Measurements from ENCODE around the gene TBX4.

TBX4 gene

DNA sequence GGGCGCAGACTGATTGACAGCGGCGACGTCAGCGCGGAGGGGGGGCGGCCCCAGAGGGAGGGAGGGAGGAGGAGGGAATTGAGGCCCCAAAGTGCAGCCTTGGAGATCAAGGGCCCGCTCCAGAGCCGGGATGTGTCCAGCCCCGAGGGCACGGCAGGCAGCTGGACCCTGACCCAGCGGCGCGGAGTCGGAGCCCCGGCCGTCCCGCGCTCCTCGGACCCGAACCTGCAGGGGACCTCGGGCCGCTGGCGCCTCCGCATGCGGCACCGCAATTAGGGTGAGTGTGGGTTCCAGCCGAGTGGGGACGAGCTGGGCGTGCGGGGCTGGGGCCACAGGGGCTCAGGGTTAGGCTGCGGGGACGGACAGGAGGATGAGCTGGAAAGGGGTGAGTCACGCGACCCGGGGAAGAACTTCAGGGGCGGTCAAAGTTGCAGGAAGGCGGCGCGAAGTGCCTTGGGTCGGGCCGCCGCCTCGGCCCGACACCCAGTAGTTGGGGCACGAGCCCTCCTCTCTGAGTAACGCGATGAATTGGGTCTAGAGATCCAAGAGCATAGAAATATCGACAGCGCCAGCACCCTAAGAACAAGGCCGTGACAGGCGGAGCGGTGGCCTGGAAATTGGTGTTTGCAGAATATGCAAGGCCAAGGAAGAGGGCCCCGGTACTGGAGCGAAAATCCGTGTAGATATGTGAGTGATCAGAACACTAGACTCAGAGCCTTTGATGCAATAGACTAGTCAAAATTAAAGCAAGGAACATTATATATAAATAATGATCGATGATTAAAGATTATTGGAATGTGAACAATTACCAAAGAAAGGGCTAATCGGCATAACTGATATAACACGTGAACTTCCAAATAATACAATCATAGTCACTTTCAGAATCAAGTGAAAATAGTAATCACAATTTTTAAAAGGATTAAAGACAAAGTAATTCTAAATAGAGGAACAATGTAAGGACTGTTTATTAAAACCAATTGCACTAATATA, at the start of gene TBX4:
TBX4 (plus strand) TSS at position 122 of the 990 bp plus-strand sequence. CDS start 4,069 bp downstream, outside the sequence.
- no peak for DNase-seq

DNA sequence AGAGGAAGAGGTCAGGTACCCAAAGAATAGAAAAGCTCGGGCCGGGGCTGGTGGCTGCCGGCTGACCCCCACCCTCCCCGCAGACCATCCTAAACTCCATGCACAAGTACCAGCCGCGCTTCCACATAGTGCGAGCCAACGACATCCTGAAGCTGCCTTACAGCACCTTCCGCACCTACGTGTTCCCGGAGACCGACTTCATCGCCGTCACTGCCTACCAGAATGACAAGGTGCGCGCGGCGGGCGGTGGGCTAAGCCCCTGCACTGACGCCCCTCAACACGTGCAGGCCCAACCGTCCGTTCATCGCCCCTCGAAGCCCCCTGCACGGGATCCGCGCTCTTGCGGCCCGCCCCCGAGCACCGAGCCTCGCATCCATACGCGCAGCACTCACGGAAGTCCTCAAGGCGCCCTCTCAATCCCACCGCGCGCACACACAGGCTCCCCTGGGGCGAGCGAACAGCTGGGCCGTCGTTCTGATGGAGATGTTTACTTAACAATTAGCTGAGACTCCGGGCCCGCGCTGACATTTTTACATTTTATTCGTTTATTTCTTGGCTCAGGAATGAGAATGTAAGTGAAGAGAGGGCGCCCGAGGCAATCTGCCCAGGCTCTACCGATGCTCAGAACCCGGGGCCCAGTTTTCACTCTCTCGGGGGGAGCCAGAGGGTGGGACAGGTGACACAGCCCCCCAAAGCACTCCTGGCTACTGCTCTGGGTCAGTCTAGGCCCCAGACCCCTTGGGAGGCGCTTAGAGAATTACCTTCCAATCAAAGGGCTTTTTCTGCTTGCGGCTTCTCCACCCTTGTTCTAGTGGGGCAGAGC, 49.0 kb upstream of the TBX4 start:
- DNase-seq: no peak

DNA sequence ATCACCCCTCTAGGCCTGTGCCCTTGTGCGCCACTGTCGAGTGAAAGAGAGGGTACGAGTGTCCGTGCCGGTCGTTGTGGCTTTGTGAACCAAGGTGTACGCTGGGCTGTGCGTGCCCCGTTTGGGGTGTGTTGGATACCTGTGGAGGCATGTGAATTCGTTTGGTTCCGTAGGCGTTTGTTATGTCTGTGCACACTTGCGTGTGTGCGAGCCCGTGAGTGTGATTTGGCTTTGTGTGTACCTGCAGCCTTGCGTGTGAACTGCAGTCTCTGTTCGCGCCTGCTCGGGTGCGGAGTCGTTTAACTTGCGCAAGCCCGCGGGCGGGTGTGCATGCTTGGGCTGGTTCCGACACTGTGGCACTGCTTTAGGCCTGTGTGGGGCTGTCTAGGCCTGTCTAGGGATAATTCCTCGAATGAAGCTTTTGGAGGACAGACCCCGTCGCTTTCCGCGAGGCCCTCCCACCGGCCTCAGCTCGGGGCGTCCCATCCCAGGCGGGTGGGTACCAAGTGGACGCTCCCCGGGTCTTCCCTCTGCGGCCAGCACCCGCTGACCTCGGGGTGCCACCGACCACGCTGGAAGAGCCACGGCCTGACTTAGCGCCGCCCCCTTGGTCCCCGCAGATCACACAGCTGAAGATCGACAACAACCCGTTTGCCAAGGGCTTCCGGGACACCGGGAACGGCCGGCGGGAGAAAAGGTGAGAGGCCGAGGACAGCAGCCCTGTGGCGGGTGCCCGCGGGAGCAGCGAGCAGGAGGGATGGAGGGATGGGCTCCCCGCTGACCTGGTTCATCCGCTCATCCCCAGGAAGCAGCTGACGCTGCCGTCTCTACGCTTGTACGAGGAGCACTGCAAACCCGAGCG, 48.2 kb upstream of the TBX4 start:
- DNase-seq: no peak

DNA sequence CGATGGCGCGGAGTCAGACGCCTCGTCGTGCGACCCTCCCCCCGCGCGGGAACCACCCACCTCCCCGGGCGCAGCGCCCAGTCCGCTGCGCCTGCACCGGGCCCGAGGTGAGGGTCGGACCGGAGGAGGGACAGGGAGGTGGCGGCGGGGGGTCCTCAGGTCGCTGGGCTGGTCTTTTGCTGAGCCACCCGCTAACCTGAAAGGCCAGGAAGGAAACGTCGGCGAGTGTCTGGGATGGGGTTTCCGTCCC, 47.6 kb upstream of the TBX4 start:
- no peak for DNase-seq

DNA sequence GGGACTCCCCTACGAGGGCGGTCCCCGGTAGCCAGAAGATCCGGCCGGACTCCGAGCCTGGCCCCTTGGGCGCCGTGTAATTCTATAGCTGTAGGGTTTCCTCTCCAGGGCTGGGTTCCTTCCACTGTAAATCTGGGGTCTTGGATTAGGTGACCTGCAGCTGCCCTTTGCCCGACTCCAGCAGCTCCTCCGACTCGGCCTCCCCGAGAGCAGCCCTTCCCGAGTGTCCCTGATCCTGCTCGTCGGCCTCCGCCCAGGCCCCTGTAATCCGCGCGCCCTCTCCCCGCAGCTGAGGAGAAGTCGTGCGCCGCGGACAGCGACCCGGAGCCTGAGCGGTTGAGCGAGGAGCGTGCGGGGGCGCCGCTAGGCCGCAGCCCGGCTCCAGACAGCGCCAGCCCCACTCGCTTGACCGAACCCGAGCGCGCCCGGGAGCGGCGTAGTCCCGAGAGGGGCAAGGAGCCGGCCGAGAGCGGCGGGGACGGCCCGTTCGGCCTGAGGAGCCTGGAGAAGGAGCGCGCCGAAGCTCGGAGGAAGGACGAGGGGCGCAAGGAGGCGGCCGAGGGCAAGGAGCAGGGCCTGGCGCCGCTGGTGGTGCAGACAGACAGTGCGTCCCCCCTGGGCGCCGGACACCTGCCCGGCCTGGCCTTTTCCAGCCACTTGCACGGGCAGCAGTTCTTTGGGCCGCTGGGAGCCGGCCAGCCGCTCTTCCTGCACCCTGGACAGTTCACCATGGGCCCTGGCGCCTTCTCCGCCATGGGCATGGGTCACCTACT, 47.1 kb upstream of the TBX4 start:
- no peak for DNase-seq

DNA sequence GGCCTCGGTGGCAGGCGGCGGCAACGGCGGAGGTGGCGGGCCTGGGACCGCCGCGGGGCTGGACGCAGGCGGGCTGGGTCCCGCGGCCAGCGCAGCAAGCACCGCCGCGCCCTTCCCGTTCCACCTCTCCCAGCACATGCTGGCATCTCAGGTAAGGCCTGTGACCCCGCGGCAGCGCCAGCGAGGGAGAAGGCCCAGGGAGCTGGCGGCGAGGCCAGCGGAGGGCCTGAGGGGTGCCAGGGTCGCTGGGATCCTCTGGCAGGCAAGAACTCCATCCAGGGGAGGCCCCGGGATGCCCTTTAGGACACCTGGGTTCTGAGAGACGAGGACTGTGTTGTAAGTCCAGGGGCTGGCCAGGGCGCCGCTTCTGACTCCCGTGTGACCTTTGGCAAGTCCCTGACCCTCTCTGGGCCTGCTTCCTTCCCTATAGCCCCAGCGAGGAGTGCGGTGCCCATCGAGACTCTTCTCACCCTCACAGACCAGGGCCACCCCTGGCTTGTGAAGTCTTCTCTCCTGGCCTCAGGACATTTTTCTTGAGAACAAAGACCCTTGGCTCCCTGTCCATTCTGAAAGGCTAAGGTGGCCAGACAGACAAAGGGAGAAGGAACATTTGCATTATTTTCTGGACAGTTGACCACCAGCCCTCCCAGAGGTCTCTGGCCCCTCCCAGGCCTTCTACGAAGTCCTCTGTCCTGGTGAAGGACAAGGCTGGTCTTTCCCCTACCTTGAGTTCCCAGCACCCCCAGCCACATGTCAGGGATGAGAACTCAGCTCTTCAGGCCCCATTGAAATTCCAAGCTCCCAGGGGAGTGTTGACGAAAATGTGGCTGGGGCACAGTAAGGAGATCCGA, 46.3 kb upstream of the TBX4 start:
- DNase-seq: no peak

DNA sequence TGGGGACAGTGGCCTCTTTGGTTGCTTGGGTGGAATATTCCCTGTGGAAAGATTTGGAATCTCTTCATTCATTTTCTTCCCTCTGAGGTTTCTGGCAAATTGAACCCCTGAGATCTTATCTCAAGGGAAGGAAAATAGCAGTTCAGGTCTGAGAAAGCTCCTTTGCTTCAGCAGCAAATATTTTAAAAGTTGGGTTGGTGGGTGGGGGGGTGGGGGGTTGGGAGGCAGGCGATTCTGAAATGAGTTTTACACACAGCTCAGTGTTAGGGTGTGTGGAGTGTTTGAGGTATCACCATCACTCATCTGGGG, 45.7 kb upstream of the TBX4 start:
- DNase-seq: no peak

DNA sequence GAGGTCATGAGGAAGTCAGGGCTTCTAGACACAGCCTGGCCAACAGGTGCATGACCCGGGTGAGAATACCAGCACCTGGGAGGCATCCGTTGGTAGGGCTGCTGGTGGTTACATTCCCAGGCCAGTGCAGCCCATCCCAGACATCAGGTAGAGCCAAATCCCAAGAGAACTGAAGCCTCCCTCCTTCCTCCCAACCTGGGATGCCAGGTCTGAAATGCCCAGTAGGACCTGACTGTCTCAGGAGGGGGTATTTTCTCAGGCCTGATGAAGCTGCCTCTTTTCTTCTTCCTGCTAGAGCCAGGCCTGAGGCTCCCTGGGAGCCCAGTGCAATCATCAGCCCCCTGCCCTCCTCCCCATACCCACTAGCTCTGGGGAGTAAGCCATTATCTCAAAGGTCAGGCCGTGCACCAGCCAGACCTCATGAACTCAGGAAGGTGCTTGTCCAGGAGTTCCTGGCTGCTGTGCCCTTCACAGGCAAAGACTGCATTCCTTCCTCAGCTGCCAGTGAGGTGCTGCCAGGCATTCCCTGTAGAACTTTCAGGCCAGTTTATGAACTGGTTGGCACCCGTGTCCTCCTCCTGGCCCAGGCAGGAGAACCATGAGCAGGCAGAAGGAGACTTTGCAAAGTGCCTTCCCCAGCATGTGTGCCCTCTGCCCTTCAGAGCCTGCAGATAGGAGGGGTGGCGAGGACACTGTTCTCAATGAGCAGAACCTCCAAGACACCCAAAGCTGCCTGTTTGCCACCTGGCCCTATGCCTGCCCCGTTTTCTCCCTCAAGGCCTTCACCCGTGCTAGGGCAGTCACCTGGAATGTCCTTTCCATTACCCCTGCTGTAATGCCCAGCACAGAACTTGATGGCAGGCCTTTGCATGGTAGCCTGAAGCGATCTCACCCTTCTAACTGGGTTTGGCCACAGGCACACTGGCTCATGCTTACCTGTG, 45.0 kb upstream of the TBX4 start:
- no peak for DNase-seq

DNA sequence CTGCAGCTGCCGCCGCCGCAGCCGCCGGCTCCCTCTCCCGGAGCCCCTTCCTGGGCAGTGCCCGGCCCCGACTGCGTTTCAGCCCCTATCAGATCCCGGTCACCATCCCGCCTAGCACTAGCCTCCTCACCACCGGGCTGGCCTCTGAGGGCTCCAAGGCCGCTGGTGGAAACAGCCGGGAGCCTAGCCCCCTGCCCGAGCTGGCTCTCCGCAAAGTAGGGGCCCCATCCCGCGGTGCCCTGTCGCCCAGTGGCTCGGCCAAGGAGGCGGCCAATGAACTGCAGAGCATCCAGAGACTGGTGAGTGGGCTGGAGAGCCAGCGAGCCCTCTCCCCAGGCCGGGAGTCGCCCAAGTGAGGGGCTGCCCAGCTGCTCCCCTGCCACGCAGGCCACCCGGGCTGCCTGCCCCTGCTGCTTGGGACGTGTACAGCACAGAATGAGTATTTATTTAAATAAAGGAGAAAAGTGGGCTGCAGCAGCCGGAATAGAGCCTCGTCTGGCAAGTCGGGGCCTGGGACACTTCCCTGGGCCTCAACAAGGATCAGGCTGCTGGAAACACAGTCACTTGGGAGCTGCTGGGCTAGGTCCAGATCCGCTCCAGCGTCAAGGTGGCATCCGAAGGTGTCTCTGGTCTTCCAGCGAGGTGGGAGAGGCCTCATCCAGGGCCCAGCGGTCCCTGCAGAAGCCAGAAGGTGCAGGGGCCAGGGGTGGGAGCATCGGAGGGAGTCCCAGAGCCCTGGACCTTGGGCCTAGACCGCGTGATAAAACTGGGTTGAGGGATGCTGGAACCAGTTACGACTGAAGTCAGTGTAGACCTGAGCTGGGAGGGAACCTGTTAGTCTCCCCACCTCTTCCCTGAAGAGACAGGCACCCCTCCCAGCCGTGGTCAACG, 43.8 kb upstream of the TBX4 start:
- DNase-seq: no peak

DNA sequence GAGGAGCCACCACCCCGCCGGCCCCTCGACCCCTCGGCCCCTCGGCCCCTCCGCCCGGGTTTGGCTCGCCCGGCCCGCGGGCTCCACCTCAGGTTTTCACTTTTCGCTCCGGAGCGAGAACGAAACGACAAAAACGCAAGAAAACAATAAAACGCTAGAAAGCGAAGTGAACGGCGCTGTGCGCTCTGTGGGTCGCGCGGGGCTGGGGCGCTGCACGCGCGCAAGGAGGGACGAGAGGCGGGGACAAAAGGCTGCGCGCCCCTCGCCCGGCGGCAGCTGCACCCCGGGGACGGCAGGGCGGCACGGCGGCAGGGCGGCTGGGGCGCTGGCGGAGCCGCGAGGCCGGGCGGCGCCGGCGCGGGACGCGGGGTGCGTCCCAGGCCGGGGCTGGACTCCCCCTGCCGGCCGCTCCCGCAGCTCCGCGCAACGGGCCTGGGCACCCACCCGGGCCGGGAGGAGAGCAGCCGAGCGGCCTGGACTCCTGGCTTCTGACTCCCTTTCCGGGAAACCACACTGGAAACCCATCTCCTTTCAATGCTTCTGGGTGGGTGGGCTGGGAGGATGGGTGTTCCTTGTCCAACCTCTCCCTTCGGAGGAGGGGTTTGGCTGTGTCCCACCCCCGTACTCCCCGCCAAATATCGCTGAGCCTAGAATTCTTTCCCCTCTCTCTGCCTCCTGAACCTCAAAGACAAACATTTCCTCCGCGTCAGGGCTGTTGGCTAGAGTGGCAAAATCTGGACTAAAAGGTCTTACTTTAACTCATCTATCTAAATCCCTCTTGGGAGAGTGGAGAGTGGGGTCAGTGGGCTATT, 42.7 kb upstream of the TBX4 start:
- DNase-seq: peak; percentile 54

DNA sequence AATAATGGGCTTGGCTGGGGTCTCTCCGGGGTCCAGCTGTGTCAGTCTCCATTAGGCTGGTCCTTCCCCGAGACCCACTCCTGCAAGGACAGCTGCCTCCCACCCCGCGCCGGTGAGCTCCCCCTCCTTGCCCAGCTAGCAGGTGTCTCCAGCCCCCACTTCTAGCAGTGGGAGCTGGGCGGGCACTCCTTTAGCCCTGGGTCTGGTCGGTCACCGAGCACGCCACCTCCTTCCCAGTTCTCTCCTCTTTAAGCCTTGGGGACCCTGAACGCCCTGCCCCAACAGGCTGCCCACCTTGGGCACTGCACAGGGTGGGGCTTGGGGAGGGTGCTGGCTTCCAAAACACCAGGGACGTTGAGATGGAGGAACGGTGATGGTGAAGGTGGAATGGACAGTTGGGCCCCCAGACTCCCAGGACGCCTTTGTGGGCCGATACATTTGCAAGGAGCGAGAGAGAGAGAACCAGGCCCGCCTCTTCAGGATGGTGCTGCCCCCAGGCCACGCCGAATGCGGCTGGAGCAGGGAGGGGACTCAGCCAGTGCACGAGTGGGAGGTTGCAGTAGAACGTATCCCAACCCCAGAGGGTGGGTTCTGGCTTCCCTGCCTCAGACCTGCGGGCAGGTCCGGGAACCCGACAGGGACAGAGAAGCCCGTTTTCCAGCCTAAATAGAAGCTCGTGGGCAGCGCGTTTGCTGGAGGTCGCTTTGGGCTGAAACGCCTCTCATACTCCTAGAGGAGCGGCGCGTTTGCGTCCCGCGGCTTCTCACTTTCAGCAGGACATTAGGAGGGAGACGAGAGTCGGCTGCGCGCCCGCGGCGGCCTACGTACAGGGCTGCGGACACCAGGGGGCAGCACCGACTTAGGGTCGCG, 41.8 kb upstream of the TBX4 start:
- DNase-seq: peak; percentile 40

DNA sequence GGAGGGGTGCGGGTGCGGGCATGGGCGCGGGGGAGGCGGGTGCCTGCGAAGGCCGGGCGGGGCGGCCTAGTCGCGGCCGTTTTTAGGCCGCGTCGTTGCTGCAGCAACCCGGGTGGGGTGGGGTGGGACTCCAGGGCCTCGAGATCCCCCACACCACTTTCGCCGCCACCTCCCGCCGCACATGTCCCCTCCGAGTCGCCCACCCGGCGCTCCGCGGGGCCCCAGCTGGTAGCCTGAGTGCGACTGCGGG, 41.3 kb upstream of the TBX4 start:
- DNase-seq: no peak

DNA sequence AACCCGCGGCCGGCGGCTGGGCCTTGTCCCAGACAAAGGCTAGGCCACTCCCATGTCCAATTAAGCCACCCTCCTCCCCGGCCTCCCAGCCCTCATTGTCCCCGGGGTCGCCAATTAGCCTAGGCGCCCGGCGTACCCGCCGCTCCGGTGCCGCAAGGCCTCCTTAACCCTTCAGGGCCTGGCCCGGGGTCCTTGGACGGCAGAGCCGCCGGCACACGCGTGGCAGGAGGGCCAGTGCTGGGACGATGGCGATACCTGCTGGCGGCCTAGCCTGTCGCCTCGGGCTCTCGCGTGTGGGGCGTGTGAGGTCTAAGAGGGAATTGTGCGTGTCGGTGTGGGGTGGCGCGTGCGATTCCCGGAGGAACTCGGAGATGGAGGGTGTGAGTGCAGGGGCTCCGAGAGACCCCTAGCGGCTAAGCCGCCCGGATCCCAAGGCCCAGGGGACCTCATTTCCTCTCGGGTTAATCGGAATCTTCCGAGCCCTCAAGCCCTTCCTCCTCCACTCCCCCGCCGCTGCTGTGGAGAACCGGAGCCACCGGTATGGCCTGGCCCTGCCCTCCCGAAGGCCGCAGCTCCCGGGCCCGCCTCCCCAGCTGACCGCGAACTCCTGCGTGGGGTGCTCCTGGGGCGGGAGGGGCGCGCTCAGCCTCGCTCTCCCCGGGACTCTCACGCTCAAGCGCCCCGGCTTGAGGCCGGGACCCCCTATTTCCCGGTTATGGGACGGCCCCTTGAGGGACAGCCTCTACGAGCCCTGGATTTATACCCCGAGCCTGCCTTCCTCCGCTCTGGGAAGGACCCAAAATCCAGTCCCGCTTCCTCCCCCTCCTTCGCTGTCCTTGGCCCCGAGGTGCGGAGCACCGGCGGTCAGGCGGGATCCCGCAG, 40.7 kb upstream of the TBX4 start:
- no peak for DNase-seq

DNA sequence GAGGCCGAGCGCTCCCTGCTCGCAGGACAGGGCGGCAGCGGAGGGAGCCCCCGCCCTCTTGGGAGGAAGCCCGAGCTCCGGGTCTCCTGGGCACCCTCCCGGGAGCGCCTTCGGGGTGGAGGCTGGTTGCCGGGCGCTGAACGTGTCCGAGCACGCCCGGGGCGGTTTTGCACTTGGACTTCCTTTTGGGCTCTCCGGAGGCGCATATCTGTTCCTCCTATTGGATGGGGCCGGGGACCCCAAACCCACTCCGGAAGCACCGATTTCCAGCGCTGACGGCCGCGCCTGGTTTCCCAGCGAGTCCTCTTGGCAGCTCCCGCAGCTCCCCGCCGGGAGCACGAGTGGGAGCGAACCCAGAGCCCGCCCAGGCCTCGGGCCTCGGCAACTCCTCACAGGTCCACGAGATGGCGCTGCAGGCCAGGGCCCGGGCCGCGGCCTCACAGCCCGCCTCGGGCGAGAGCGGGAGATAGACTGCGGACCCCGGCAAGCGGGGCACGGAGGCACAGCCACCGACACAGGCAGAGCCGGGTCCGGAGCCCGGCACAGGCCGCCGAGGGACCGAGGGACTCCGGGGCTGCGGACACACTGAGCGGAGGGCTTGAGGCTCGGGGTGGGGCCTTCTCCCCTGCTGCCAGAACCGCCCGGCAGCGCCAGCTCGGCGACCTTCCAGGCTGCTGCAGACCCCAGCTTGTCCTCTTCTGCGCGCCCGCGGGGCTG, 39.9 kb upstream of the TBX4 start:
- DNase-seq: peak; percentile 62

DNA sequence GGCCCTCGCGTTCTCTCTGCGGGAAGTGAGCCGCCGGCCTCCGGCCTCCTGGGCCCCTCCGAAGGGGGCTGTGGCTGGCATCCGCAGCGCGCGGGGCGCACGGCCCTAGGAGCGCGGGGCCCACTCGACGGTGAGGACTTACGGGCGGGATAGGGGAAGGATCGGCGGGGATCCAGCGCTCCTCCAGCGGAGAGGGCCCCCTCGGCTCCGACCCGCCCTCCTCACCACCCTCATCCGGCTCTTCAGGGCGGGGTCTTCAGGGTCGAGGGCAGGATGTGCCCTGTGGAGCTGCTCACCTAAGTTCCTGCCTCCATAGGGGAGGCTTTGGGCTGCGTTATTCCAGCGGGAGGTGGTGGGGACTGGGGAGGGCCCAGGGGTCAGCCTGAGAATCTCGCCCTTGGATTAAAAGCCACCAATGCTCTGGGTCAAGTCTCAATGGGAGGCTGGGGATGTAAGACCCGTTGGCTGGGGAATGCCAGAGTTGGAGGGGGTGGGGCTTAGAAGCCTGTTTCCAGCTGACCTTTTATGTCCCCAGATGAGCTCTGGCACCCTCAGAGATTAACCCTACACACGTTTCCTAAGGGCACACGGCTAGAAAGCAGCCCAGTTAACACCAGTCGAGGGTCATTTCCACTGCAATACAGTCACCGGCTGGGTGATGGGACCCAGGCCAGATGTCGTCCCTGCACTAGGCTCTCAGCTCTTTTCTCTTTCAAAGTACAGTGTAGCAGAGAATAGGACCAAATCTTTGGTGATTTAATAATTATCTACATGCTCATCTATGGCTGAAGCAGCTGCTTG, 39.2 kb upstream of the TBX4 start:
- DNase-seq: no peak

Data from inflammatory macrophage treated with lipopolysaccharide for 4 hours (primary cell).